Omental fat pad (tissue), 4 donors: ENCODE data around the gene ITPR3. TPM values are rescaled to one million over a fixed set of nuclear protein-coding genes. Genes with fewer than 3 reads are reported as not detected.

Source experiments
- ATAC-seq: fragments of 150-250 bp; one replicate; pipeline ENCODE4 v1.9.1; 2016; ENCODE audit warnings: mild to moderate bottlenecking, moderate library complexity; ENCODE audit not compliant: low FRiP score
- DNase-seq: peaks from one replicate; pipeline ENCODE4 v3.0.0-alpha.2; 2019; ENCODE audit warnings: low spot score
- total RNA-seq, 4 donors: library from RNA; depleted of rRNA; stranded (reverse); fragments of >200 nt; gene quantifications; one replicate each; pipeline ENCODE4 v1.1.0, GENCODE V29; 2016
- TF ChIP-seq, protein P1 (sequence below), 3 donors: fragments of 450-650 bp; IDR thresholded peaks; one replicate each; pipeline ENCODE4 v1.5.1; 2016 to 2017; ENCODE audit warnings: antibody characterized with exemption in 3 of 3, mild to moderate bottlenecking in 3 of 3, moderate library complexity in 2 of 3

Gene ITPR3
- total RNA-seq, 4 donors from 2014 or later, result 25.7 to 62.0 (median 35.9) TPM

DNA sequence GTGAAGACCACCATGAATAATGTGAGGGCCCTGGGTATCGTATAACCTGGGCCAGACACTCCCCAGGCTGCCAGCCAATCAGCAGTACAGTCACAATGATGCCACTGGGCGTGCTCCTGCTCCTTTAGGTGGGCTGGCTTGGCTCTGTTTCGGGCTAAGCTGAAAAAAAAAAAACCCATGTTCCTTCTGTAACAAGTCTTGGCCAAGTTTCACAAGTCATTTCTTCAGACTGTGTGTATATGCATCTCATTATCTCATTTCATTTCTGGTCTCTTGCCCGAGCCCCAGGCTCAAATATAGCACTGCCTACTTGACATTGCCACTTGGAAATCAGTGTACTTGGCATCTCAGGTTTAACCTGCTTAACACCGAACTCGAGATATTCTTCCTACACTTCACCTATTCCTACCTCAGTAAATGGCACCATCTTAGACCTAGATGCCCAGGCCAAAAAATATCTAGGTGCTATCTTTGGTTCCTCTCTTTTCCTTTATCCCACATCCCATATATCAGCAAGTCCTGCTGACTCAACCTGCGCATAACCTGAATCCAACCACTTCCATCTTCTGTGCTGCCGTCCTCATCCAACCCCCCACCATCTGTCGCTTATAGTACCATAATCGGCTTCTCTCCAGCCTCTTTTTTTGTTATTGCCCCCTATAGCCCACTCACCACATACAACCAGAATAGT, 88.6 kb downstream of the ITPR3 start:
- ATAC-seq (no peak), DNase-seq (no peak)
- TF ChIP-seq, protein P1, sequence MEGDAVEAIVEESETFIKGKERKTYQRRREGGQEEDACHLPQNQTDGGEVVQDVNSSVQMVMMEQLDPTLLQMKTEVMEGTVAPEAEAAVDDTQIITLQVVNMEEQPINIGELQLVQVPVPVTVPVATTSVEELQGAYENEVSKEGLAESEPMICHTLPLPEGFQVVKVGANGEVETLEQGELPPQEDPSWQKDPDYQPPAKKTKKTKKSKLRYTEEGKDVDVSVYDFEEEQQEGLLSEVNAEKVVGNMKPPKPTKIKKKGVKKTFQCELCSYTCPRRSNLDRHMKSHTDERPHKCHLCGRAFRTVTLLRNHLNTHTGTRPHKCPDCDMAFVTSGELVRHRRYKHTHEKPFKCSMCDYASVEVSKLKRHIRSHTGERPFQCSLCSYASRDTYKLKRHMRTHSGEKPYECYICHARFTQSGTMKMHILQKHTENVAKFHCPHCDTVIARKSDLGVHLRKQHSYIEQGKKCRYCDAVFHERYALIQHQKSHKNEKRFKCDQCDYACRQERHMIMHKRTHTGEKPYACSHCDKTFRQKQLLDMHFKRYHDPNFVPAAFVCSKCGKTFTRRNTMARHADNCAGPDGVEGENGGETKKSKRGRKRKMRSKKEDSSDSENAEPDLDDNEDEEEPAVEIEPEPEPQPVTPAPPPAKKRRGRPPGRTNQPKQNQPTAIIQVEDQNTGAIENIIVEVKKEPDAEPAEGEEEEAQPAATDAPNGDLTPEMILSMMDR (IDR thresholded peaks at IDR 0.05), result no peak

DNA sequence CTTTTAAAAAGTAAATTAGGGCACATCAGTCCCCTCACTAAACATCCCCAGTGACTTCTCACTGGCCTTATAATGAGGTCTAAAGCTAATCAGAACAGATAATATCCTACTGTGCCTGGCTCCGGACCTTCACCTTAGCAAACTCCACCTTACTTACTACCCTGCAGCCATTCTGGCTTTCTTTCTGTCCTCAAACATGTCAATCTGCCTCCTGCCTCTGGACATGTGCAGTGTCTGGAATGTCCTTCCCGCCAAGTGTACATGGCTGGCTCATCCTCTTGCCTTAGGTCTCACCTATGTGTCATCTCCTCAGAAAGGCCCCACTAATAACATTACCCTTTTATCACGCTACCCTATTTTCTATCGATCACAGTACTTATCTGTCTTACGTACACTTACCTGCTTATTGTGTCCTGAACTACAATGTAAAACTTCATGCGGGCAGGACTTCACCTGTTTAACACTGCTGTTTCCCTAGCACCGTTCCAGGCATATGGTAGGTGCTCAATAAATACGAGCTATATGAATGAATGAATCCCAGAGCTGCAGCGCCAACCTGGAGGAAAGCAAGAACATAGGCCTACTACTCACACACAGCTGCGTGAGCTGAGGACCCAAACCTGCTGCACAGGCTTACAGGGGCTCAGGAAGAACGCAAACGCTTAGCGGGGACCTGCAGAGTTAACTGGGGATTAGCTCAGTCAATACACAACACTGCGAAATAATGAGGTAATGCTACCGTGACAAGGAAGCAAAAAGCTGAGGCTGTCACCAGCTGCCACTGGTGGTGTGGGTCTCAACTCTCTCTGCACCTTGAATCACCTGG, 89.4 kb downstream of the ITPR3 start:
- TF ChIP-seq, protein P1 (IDR thresholded peaks at IDR 0.05), result no peak
- DNase-seq (no peak), ATAC-seq (no peak)

- TF ChIP-seq, protein P1 (IDR thresholded peaks at IDR 0.05), result no peak
- ATAC-seq, result peak; percentile 92
- peak; percentile 86 for DNase-seq
Observed at GRCh38 chr6:33711140-33712129, 90.3 kb downstream of the ITPR3 start, which contains the start of gene UQCC2. Gene UQCC2, minus strand, starts transcription at chr6:33711700. Its CDS starts 14 bp downstream, at chr6:33711686.

DNA sequence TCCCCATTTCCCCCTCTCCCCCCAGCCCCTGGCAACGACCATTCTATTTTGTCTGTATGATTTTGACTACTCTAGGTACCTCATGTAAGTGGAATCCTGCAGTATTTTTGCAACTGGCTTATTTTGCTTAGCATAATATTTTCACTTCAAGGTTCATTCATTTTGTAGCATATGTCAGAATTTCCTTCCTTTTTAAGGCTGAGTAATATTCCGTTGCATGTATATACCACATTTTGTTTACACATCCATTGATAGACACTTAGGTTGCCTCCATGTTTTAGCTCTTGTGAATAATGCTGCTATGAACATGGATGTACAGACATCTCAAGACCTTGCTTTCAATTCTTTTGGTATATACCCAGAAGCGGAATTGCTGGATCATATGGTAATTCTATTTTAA, 91.8 kb downstream of the ITPR3 start:
- TF ChIP-seq, protein P1 (IDR thresholded peaks at IDR 0.05), result no peak
- no peak for ATAC-seq

GRCh38 chr6:33713786-33714185, 92.7 kb downstream of the ITPR3 start:
- no peak for DNase-seq
- TF ChIP-seq, protein P1 (IDR thresholded peaks at IDR 0.05), result no peak
- ATAC-seq, result no peak

More for the DNA sequence above, 91.8 kb downstream of the ITPR3 start:
- DNase-seq, result no peak

- TF ChIP-seq, protein P1 (IDR thresholded peaks at IDR 0.05), result no peak
- ATAC-seq, result no peak
- no peak for DNase-seq
Observed at GRCh38 chr6:33714385-33715040, 93.4 kb downstream of the ITPR3 start.
